GM21619 (cell line): ENCODE measurements around the gene OR51E1.
A peak's percentile ranks its signal among the peaks of the same experiment; 100 is the strongest.

Experiments used
- ATAC-seq: cut with Tn5 transposase; IDR thresholded peaks from one replicate; pipeline ENCODE4 v1.9.1; 2021; ENCODE audit not compliant: unreplicated experiment

The OR51E1 gene

GRCh38 chr11:4647766-4648165 lies 4.0 kb downstream of the OR51E1 start:
- ATAC-seq: no peak

DNA sequence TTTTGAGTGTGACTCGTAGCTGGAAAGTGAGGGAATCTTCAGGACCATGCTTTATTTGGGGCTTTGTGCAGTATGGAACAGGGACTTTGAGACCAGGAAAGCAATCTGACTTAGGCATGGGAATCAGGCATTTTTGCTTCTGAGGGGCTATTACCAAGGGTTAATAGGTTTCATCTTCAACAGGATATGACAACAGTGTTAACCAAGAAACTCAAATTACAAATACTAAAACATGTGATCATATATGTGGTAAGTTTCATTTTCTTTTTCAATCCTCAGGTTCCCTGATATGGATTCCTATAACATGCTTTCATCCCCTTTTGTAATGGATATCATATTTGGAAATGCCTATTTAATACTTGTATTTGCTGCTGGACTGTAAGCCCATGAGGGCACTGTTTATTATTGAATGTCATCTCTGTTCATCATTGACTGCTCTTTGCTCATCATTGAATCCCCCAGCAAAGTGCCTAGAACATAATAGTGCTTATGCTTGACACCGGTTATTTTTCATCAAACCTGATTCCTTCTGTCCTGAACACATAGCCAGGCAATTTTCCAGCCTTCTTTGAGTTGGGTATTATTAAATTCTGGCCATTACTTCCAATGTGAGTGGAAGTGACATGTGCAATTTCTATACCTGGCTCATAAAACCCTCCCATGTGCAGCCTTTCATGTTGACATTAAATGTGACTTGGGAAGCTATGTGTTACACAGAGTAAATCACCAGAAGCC lies 11.0 kb downstream of the OR51E1 start:
- ATAC-seq: no peak

DNA sequence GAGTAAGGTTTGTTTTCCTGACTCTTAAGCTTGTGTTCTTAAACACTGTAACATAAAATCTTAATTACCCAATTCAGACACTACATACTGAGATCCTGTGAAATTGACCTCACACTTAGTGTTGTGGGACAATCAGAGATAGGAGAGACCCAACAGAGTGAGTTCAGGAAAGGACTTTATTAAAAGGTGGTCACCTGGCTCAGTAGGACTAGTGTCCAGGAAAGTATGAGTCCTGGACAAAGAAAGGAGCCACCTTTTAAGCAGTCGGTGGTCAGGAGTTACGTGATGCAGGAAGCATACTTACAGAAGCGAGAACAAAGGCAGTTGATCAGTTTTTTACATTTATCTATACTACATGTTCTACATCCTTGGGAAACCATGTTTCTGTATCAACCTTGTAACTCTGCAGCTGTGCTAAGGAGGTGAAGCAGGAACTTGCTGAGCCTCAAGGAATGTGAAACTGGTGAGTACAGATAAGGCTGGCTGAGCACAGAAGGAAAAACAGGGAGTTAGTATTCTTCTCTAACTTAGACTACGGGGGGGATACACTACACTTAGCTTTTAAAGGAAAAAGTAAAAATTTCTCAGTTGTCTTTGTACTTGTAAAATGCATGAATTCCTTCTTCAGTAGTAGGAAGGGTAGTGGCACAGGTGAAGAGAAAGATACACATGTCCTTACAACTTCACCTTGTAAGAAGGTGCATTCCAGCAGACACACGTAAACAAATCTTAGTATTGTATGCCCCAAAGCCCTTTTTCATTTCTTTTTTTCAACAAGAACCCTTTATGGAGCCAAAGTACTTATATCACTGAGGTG lies 15.1 kb downstream of the OR51E1 start:
- no peak for ATAC-seq

DNA sequence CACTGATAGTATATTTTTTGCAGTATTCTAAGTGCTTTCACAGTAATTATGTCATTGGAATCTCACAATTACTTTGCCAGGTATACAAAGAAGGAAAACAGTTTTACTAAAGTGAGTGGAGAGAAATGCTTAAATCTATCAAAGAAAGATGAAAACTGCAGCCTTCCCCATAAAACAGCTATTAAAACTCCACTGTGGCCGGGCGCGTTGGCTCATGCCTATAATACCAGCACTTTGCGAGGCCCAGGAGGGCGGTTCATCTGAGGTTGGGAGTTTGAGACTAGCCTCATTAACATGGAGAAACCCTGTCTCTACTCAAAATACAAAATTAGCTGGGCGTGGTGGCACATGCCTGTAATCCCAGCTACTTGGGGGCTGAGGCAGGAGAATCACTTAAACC lies 19.1 kb downstream of the OR51E1 start:
- ATAC-seq: no peak

DNA sequence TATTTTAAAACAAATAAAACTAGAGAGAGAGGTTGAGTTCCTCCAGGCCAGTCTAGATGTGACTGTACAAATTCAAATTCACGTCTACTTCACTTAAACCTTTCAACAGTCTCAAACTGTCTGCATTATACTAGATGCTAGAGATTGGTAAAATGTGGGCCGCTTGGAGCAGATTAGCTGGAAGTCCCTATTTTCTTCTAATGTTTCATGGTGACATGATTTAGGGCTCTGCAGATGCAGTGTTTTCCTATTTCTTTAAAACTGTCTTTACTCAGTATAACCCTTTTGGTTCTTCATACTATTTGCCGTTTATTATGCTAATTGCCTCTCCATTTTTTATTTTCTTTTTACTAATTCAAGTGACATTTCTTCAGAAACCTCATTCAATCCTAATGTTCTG lies 20.4 kb downstream of the OR51E1 start:
- no peak for ATAC-seq

DNA sequence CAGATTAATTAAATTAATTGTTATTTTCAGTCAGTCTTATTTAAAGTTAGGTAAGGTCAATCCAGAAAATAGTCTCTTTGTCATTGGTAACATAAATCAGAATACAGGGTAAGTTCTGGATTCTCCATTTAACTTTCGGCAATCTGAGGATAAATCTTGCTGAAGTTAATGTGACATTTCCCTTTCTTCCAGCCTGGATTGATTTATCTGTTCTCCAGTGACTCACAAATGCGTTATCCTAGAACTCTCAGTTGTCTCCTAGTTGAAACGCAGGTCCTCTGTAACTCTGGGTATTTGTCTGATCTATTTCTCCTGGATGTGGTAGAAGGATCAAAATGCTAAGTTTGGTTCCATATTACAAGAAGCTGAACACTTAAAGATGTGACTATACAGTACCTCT lies 21.0 kb downstream of the OR51E1 start:
- ATAC-seq: no peak

DNA sequence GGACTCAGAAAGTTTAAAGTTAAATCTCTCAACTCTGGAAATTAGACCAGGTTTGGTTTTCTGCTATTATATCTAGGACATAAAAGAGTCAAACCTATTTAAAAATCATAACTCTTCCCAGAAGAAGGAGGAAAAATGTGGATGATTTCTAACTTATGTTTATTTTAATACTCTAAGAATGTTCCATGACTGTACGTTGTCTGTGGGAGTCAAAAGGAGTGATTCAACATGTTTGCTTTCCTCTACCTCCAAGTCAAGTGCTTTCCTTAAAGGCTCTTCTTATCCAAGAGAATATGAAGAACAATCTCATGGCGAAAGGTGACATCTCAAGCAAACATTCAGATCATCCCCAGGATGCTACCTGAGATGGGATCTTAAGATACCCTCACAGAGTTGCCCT lies 21.6 kb downstream of the OR51E1 start:
- no peak for ATAC-seq

GRCh38 chr11:4671741-4672140 lies 28.0 kb downstream of the OR51E1 start:
- no peak for ATAC-seq

- no peak for ATAC-seq
These were observed 28.7 kb downstream of the OR51E1 start for GRCh38 chr11:4672470-4672869.

DNA sequence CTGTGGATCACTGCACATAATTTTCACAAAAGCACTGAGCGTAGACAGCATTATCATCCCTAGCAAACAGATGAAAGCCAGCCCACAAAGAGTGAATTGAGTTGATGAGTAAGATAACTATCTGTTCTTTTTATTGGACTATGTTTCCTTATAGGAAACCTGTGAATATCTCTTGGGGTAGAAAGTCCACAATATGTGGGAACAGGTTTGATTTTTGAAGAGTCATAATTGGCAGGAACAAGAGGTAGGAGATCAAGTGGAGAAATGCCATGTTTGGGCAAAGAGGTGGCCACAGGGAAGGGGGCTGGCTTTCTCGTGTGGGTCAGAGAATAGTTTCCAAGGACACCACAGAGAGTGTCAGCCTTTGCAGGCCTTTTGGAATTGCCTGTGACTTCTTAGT lies 30.0 kb downstream of the OR51E1 start:
- ATAC-seq: no peak

DNA sequence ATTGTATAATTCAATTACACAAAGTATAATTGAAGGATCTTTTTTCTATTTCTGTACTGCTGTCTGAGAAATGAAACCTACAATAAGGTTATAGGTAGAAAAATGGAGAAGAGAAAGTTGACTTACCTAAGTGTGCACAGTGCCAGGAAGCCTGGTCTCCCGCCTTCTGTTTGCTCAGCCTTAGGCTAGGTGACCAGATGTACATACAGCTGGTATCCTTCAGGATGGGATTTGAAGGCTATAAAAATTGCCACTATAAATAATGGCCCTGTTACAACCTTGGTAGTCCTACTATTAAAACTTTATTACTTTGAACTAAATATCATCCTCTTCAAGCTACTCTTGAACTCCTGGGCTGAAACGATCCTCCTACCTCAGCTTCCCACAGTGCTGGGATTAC lies 34.2 kb downstream of the OR51E1 start:
- no peak for ATAC-seq

DNA sequence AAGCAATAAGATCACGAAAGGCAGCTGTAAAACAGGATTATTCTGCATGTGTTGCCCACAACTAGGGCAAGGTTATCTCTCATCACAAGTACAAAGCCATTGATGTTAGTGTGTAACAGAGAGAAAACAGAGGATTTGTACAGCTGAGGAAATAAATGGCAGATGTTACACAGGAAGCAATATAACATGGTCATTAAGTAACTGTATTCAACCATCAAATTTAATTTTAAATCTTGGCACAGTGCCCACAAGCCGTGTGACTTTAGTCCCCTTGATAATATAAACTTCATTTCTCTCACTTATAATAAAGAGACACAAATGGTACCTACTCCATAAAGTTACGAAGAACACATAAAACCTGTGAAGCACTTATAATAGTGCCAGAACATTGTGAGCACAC lies 36.6 kb downstream of the OR51E1 start:
- ATAC-seq: no peak

GRCh38 chr11:4682623-4683419 lies 39.0 kb downstream of the OR51E1 start:
- no peak for ATAC-seq

- no peak for ATAC-seq
These were observed 41.0 kb downstream of the OR51E1 start for GRCh38 chr11:4684631-4685285.

DNA sequence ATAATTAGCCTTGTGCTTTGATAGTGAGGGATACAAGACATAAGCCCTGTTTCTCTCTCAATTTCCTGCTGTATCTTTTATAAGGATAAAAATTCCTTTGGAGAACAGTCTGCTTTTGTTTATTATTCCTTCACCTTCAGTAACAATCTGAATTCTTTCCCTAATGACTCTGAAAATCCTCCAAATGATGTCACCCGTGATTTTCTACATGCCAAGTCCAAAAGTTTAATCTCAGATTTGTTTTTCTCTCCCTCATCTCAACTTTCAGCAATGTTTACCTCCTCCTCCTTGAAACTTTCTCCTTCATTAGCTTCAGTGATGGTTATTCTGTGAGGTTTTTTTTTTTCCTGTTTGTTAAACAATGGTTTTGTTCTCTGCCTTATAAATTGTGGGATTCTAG lies 51.7 kb downstream of the OR51E1 start:
- no peak for ATAC-seq

GRCh38 chr11:4697585-4697984 lies 53.8 kb downstream of the OR51E1 start, which contains the start of gene OR51E2:
OR51E2 (minus strand) TSS chr11:4697853; CDS start chr11:4682711, 15,142 bp downstream.
- no peak for ATAC-seq

DNA sequence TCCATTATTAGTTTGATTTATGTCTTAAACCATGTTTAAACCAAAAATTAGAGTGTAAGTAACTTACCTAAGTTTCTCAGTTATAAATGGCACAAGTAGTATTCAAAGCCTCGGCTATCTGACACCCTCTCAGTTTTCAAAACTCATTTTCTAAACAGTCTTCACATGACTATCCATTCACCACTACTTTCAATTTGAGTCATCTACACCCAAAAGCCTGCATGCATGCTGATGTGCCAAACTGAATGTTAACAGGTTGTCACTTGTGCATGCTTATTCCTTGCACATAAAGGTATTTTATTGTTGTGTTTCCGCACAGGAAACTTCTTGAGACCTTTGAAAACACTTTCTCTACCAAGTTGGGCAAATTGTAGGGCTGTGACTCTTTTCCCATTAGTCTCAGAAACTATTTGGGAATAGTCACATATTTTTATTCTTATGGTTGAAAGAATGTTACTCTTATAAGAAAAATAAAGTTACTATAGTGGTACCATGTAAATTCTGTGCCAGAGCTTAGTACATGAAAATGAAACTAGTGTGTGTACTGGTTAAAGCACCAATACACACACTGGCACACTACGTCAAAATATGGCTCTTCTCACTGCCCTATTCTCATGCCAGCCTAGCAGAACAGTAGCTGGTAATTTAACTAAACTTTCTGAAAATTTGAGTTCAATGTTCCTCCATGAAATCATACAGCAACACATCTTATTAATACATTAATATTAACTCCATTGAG lies 56.1 kb downstream of the OR51E1 start:
- peak; percentile 89 for ATAC-seq

- no peak for ATAC-seq
These were observed 56.6 kb downstream of the OR51E1 start for GRCh38 chr11:4700436-4700820.

DNA sequence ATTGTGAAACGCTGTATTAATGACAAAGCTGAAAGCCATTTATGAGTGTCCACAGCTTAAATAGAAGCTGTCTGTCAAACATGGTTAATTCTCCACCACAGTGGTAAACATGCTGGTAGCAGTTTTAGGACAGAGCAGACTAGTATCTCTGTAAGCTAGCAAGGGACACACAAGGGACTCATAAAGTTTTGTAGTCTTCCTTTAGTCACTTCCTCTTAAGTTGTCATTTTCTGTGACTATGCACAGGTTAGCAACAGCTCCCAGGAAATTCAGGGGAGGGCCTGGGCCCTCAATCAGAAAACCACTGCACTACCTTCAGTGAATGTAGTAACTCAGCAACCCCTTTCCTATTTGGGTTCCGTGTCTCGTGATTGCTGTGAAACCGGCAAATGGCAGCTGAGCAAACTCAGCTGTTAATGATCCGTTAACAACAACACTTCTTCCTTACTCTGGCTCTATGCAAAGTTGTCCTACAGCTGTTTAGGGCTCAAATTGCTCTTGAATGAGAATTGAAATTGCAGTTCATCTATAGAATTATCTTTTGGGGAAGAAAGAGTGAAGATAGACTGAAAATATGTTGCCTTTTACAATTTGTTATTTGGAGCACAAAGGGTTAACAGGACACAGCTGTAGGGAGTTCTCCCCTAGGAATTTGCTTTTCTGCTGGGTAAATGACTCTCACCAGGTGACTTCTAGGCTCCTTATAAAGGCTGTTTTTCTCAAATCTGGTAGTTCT lies 60.4 kb downstream of the OR51E1 start, which contains the start of gene MMP26:
Gene MMP26 (plus strand): TSS at position 731 of the 736 bp plus-strand sequence.
- no peak for ATAC-seq
